Astrocyte (in vitro differentiated cells and primary cell): Measurements from ENCODE around the gene WNT1.
A peak's percentile ranks its signal among the peaks of the same experiment; 100 is the strongest.

ENCODE experiments used
- CTCF ChIP-seq: IDR thresholded peaks from 2 replicates; pipeline ENCODE4 v1.5.1; 2011; ENCODE audit warnings: low read depth, mild to moderate bottlenecking, inconsistent platforms, low read length, moderate library complexity; ENCODE audit not compliant: insufficient read depth
- EZH2 ChIP-seq: IDR thresholded peaks from 2 replicates; pipeline ENCODE4 v1.6.1; 2012; ENCODE audit warnings: mild to moderate bottlenecking, low read length, inconsistent platforms; ENCODE audit not compliant: insufficient read depth

DNA sequence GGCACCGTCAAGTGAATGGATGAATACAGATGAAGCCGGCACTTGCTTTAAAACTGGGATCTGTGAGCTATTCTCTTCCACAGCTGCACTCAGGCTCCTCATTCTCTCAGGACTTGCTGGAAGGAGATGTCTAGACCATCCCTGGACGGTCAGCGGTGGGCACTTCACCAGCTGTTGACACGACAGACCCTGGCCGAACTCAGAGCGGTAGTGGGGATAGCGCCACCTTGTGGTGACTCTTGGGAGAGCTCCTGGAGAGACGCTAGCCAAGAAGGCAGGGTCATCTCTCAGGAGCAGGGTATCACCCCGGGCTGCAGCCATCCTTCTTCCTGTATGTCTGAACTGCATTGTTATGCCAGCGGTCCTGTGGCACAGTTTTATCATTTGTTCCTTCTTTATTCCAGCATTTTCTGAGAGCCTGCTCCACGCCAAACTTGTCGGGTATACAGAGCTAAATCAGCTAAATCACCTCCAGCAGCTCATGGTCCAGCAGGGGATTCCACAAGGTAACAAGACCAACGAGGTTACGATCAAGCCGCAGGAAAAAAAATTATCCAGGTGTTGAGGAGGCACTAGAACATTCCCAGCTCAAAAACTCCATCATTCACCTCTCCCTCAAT, 10.0 kb downstream of the WNT1 start:
- TF ChIP-seq CTCF (peak; percentile 73), EZH2 (peak; percentile 7)
